Skeletal muscle satellite cell (primary cell): ENCODE data around the gene SMARCAD1.
A peak's percentile ranks its signal among the peaks of the same experiment; 100 is the strongest.

ENCODE experiments used
- H3K27me3 ChIP-seq: 2 replicates; pipeline ENCODE4 v1.7.0; 2013; ENCODE audit warnings: low read length; ENCODE audit not compliant: control insufficient read depth, insufficient read depth
- H3K36me3 ChIP-seq: 2 replicates; pipeline ENCODE4 v1.7.0; 2013; ENCODE audit warnings: mild to moderate bottlenecking, control low read depth, low read length; ENCODE audit not compliant: insufficient read depth
- H3K4me1 ChIP-seq: 2 replicates; pipeline ENCODE4 v1.7.0; 2013; ENCODE audit warnings: low read length; ENCODE audit not compliant: control insufficient read depth, insufficient read depth
- H3K4me2 ChIP-seq: 2 replicates; pipeline ENCODE4 v1.7.0; 2013; ENCODE audit warnings: mild to moderate bottlenecking, low read length
- H3K4me3 ChIP-seq: 2 replicates; pipeline ENCODE4 v1.7.0; 2013; ENCODE audit warnings: low read length
- H3K9ac ChIP-seq: 2 replicates; pipeline ENCODE4 v1.7.0; 2013; ENCODE audit warnings: mild to moderate bottlenecking, low read depth, low read length, moderate library complexity
- H3K9me3 ChIP-seq: replicated peaks from 2 replicates; pipeline ENCODE4 v1.7.0; 2013; ENCODE audit warnings: mild to moderate bottlenecking, control low read depth, low read length

Gene SMARCAD1

GRCh38 chr4:94181815-94182214 is 25.9 kb upstream of the SMARCAD1 start:
- no peaks in the 10 kb centered on the region for H3K4me1 ChIP-seq
- H3K9me3 ChIP-seq, result no peaks in the 10 kb centered on the region
- H3K27me3 ChIP-seq, result peaks cover 4% of the 10 kb centered on the region
- no peak overlapping the region for H3K4me2 ChIP-seq
- H3K9ac ChIP-seq, result no peak overlapping the region
- H3K36me3 ChIP-seq, result no peaks in the 10 kb centered on the region
- no peak overlapping the region for H3K4me3 ChIP-seq

GRCh38 chr4:94202769-94203168 is 4.9 kb upstream of the SMARCAD1 start:
- Histone ChIP-seq H3K36me3 (no peaks in the 10 kb centered on the region), H3K4me2 (no peak overlapping the region), H3K4me1 (no peaks in the 10 kb centered on the region), H3K4me3 (no peak overlapping the region), H3K9ac (no peak overlapping the region), H3K27me3 (peaks cover 2% of the 10 kb centered on the region), H3K9me3 (no peaks in the 10 kb centered on the region)

- Histone ChIP-seq H3K4me2 (peak overlapping the region; percentile 87), H3K4me3 (peak overlapping the region; percentile 80), H3K9me3 (no peaks in the 10 kb centered on the region), H3K27me3 (no peaks in the 10 kb centered on the region), H3K9ac (peak overlapping the region; percentile 93), H3K4me1 (peaks cover 16% of the 10 kb centered on the region), H3K36me3 (peaks cover 28% of the 10 kb centered on the region)
Measured at GRCh38 chr4:94208266-94208665, 601 bp downstream of the SMARCAD1 start.

GRCh38 chr4:94208918-94209317 is 1.3 kb downstream of the SMARCAD1 start:
- H3K4me1 ChIP-seq, result peaks cover 16% of the 10 kb centered on the region
- peak overlapping the region; percentile 93 for H3K9ac ChIP-seq
- H3K4me3 ChIP-seq, result peak overlapping the region; percentile 80

GRCh38 chr4:94211861-94212260 is 4.2 kb downstream of the SMARCAD1 start:
- Histone ChIP-seq H3K9ac (no peak overlapping the region), H3K36me3 (peaks cover 57% of the 10 kb centered on the region), H3K4me2 (no peak overlapping the region), H3K4me3 (no peak overlapping the region), H3K27me3 (no peaks in the 10 kb centered on the region), H3K4me1 (peaks cover 16% of the 10 kb centered on the region), H3K9me3 (no peaks in the 10 kb centered on the region)

More at GRCh38 chr4:94208918-94209317, 1.3 kb downstream of the SMARCAD1 start:
- Histone ChIP-seq H3K36me3 (peaks cover 34% of the 10 kb centered on the region), H3K4me2 (peak overlapping the region; percentile 87), H3K9me3 (no peaks in the 10 kb centered on the region), H3K27me3 (no peaks in the 10 kb centered on the region)

- H3K4me2 ChIP-seq, result no peak overlapping the region
- no peaks in the 10 kb centered on the region for H3K27me3 ChIP-seq
- no peak overlapping the region for H3K4me3 ChIP-seq
- peaks cover 65% of the 10 kb centered on the region for H3K36me3 ChIP-seq
- peaks cover 2% of the 10 kb centered on the region for H3K4me1 ChIP-seq
- H3K9me3 ChIP-seq, result no peaks in the 10 kb centered on the region
- no peak overlapping the region for H3K9ac ChIP-seq
Measured at GRCh38 chr4:94214703-94215319, 7.1 kb downstream of the SMARCAD1 start.

GRCh38 chr4:94216394-94216793 is 8.7 kb downstream of the SMARCAD1 start:
- Histone ChIP-seq H3K4me1 (no peaks in the 10 kb centered on the region), H3K4me2 (no peak overlapping the region), H3K27me3 (no peaks in the 10 kb centered on the region), H3K4me3 (no peak overlapping the region), H3K9ac (no peak overlapping the region), H3K36me3 (peaks cover 65% of the 10 kb centered on the region), H3K9me3 (no peaks in the 10 kb centered on the region)

GRCh38 chr4:94219402-94219801 is 11.7 kb downstream of the SMARCAD1 start:
- no peak overlapping the region for H3K4me3 ChIP-seq
- H3K4me1 ChIP-seq, result no peaks in the 10 kb centered on the region
- H3K9ac ChIP-seq, result no peak overlapping the region
- H3K36me3 ChIP-seq, result peaks cover 49% of the 10 kb centered on the region
- H3K9me3 ChIP-seq, result no peaks in the 10 kb centered on the region
- H3K27me3 ChIP-seq, result no peaks in the 10 kb centered on the region
- H3K4me2 ChIP-seq, result no peak overlapping the region

GRCh38 chr4:94221916-94222315 is 14.3 kb downstream of the SMARCAD1 start:
- H3K27me3 ChIP-seq, result no peaks in the 10 kb centered on the region
- no peak overlapping the region for H3K4me2 ChIP-seq
- H3K4me1 ChIP-seq, result no peaks in the 10 kb centered on the region
- H3K9me3 ChIP-seq, result no peaks in the 10 kb centered on the region
- H3K9ac ChIP-seq, result no peak overlapping the region
- peaks cover 49% of the 10 kb centered on the region for H3K36me3 ChIP-seq
- no peak overlapping the region for H3K4me3 ChIP-seq

- peaks cover 54% of the 10 kb centered on the region for H3K36me3 ChIP-seq
- H3K4me2 ChIP-seq, result no peak overlapping the region
- no peak overlapping the region for H3K9ac ChIP-seq
- no peaks in the 10 kb centered on the region for H3K4me1 ChIP-seq
- no peaks in the 10 kb centered on the region for H3K9me3 ChIP-seq
- no peak overlapping the region for H3K4me3 ChIP-seq
- H3K27me3 ChIP-seq, result no peaks in the 10 kb centered on the region
Measured at GRCh38 chr4:94225449-94225848, 17.8 kb downstream of the SMARCAD1 start.

GRCh38 chr4:94226763-94227162 is 19.1 kb downstream of the SMARCAD1 start:
- Histone ChIP-seq H3K9ac (no peak overlapping the region), H3K4me1 (no peaks in the 10 kb centered on the region), H3K27me3 (no peaks in the 10 kb centered on the region), H3K9me3 (no peaks in the 10 kb centered on the region), H3K36me3 (peaks cover 49% of the 10 kb centered on the region), H3K4me3 (no peak overlapping the region), H3K4me2 (no peak overlapping the region)

GRCh38 chr4:94228493-94229216 is 21.0 kb downstream of the SMARCAD1 start:
- Histone ChIP-seq H3K36me3 (peaks cover 48% of the 10 kb centered on the region), H3K9ac (no peak overlapping the region), H3K9me3 (no peaks in the 10 kb centered on the region), H3K4me1 (peaks cover 11% of the 10 kb centered on the region), H3K4me3 (no peak overlapping the region), H3K4me2 (no peak overlapping the region), H3K27me3 (no peaks in the 10 kb centered on the region)
